ENCODE measurements around the gene TSEN15. TPM values are rescaled to one million over a fixed set of nuclear protein-coding genes. Genes with fewer than 3 reads are reported as not detected.

Gene TSEN15
- total RNA-seq, 1 donor from 2014 or later, result 22.4 TPM

DNA sequence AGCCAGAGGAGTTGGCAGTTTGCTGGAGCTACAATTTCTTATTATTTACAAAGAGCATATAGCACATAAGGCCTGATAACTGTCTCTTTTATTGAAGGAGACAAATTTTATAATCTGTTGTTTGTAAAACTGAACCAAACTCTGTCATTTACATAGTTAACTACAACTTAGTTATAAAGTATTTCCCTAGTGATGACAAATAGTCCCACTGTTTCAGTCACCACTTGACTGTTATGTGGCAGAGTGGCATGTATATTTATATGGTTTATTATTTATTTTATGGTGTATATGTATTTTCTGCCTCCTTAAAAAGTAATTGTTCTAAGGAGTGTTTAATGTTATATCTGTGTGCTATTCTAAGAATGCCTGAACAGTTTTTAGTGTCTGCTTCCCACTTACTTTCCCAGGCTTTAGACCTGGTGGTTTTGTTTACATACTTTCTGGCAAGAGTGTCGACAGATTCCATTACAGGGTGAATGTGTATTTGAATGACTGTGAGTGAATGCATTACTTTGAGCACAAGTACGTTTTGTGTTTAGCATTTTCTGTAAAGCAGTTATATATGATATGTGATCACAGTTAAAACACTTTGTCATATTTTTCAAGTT lies 10.0 kb downstream of the TSEN15 start:
- Mint-ChIP-seq H3K4me3 (ENCODE audit: low read depth) (no peak overlapping the region), H3K27ac (peak overlapping the region; percentile 46), H3K9me3 (ENCODE audit: low read depth) (peaks cover 3% of the 10 kb centered on the region), H3K4me1 (ENCODE audit: low read depth) (peaks cover 7% of the 10 kb centered on the region), H3K36me3 (ENCODE audit: insufficient read depth) (peaks cover 18% of the 10 kb centered on the region), H3K27me3 (no peaks in the 10 kb centered on the region)
- TF ChIP-seq, protein P1, sequence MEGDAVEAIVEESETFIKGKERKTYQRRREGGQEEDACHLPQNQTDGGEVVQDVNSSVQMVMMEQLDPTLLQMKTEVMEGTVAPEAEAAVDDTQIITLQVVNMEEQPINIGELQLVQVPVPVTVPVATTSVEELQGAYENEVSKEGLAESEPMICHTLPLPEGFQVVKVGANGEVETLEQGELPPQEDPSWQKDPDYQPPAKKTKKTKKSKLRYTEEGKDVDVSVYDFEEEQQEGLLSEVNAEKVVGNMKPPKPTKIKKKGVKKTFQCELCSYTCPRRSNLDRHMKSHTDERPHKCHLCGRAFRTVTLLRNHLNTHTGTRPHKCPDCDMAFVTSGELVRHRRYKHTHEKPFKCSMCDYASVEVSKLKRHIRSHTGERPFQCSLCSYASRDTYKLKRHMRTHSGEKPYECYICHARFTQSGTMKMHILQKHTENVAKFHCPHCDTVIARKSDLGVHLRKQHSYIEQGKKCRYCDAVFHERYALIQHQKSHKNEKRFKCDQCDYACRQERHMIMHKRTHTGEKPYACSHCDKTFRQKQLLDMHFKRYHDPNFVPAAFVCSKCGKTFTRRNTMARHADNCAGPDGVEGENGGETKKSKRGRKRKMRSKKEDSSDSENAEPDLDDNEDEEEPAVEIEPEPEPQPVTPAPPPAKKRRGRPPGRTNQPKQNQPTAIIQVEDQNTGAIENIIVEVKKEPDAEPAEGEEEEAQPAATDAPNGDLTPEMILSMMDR (IDR thresholded peaks at IDR 0.05; ENCODE audit: unreplicated experiment), result no peak
- DNase-seq (ENCODE audit: low spot score, unreplicated experiment), result no peak

DNA sequence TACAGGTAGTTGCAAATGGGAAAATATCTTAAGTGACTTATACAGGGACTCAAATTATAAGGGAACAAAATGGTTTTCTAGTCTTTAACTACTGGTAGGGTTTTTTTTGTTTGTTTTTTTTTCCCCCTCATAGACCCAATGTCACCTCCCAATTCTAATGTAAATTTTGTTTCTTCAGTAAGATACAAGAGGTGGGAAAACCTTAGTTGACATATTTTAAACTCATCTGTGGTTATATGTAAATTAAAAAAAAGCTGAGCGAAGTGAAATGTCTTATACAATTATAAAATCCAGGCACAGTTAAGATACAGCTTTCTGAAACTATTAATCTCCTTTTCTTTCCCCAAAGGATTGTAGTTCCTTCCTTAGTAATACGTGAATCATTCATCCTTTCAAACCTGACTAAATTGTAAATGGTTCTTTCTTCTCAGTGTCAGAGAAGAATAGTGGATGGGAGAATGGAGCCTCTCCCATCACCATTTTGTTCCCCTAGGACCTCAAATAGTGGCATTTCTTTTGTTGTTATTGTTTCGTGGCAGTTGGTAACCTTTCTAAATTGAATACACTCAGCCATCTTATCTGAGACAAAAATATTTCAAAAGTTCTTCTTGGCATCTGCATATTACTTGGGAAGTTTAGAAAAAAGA lies 11.2 kb downstream of the TSEN15 start:
- Mint-ChIP-seq H3K4me1 (ENCODE audit: low read depth) (peaks cover 4% of the 10 kb centered on the region), H3K36me3 (ENCODE audit: insufficient read depth) (peaks cover 17% of the 10 kb centered on the region), H3K9me3 (ENCODE audit: low read depth) (peaks cover 3% of the 10 kb centered on the region), H3K27me3 (no peaks in the 10 kb centered on the region), H3K4me3 (ENCODE audit: low read depth) (no peak overlapping the region), H3K27ac (no peak overlapping the region)
- TF ChIP-seq, protein P1 (IDR thresholded peaks at IDR 0.05; ENCODE audit: unreplicated experiment), result no peak
- DNase-seq (ENCODE audit: low spot score, unreplicated experiment), result no peak

DNA sequence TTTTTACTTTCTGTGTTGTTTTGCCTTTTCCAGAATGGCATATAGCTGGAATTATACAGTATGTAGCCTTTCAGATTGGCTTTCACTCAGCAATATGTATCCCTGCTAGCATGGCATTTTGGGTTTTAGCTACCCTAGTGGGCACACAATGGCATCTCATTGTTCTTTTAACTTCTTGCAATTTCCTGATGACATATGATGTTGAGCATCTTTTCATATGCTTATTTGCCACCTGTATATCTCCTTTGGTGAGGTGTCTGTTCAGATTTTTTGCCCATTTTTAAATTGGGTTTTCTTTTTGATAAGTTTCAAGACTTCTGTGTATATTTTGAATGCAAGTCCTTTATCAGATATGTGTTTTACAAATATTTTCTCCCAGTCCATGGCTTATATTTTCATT lies 14.0 kb downstream of the TSEN15 start:
- Mint-ChIP-seq H3K27ac (no peak overlapping the region), H3K4me1 (ENCODE audit: low read depth) (peaks cover 4% of the 10 kb centered on the region), H3K27me3 (no peaks in the 10 kb centered on the region), H3K4me3 (ENCODE audit: low read depth) (no peak overlapping the region), H3K36me3 (ENCODE audit: insufficient read depth) (peaks cover 7% of the 10 kb centered on the region), H3K9me3 (ENCODE audit: low read depth) (no peaks in the 10 kb centered on the region)
- DNase-seq (ENCODE audit: low spot score, unreplicated experiment), result no peak
- TF ChIP-seq, protein P1 (IDR thresholded peaks at IDR 0.05; ENCODE audit: unreplicated experiment), result no peak

DNA sequence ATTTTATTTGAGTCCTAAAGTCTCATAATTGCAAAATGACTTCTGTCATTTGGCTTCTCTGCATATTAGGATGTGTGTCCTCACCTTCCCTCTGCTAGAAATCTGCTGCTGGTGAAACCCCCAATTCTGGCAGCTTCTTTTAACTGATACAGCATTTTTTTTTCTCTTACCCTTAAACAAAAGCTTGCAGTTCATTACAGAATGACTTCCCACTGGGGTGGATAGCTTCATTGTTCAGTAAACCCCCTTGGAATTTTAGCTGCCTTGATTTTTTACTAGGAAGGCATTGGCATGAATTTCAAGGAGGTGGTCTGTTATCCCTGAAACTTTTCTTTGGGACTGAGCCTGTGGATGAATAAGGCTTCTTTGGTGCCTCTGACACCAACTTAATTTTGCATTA lies 16.8 kb downstream of the TSEN15 start:
- no peaks in the 10 kb centered on the region for H3K27me3 Mint-ChIP-seq
- TF ChIP-seq, protein P1 (IDR thresholded peaks at IDR 0.05; ENCODE audit: unreplicated experiment), result no peak
- no peak for DNase-seq (ENCODE audit: low spot score, unreplicated experiment)
- no peaks in the 10 kb centered on the region for H3K4me1 Mint-ChIP-seq (ENCODE audit: low read depth)
- no peaks in the 10 kb centered on the region for H3K9me3 Mint-ChIP-seq (ENCODE audit: low read depth)
- H3K27ac Mint-ChIP-seq, result no peak overlapping the region
- no peak overlapping the region for H3K4me3 Mint-ChIP-seq (ENCODE audit: low read depth)
- peaks cover 6% of the 10 kb centered on the region for H3K36me3 Mint-ChIP-seq (ENCODE audit: insufficient read depth)

DNA sequence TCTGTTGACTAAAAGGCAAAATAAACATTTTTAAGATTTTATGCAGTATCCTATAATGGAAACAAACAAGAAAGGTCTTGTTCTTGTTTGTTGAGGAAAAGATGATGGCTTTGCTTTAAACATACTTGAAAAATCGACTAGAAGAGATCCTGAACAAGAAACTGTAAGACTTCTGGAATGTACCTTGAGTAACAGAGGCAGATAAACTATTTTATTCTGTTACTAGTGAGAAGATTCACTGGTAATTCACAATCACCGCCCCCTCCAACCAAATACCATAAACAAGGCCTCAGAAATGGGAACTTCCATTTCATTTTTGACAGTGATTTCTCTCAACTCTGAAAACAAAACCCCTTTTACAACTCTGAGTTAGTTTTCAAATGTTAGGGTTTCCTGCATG lies 18.1 kb downstream of the TSEN15 start:
- Mint-ChIP-seq H3K27me3 (no peaks in the 10 kb centered on the region), H3K4me1 (ENCODE audit: low read depth) (no peaks in the 10 kb centered on the region), H3K36me3 (ENCODE audit: insufficient read depth) (peaks cover 3% of the 10 kb centered on the region), H3K9me3 (ENCODE audit: low read depth) (no peaks in the 10 kb centered on the region), H3K27ac (no peak overlapping the region), H3K4me3 (ENCODE audit: low read depth) (no peak overlapping the region)
- TF ChIP-seq, protein P1 (IDR thresholded peaks at IDR 0.05; ENCODE audit: unreplicated experiment), result no peak
- no peak for DNase-seq (ENCODE audit: low spot score, unreplicated experiment)

Data from progenitor cell of endocrine pancreas (in vitro differentiated cells).